Left lung (tissue), 10 donors: Measurements from ENCODE around the gene SPNS1. TPM values are rescaled to one million over a fixed set of nuclear protein-coding genes. Genes with fewer than 3 reads are reported as not detected.
A peak's percentile ranks its signal among the peaks of the same experiment; 100 is the strongest.

Experiments
- ATAC-seq: fragments of 200-7000 bp; cut with Tn5 transposase; one replicate; pipeline ENCODE4 v1.9.1; 2020; ENCODE audit warnings: moderate library complexity
- DNase-seq, 4 donors: peaks; one replicate each; pipeline ENCODE4 v3.0.0-alpha.2; 2013 to 2020
- H3K27ac ChIP-seq, 2 donors: fragments of 200-600 bp; sonication (generic) in 1 of 2; one replicate each; pipeline versions ENCODE4 v1.5.0 to v1.8.0; 2020 to 2021
- H3K27me3 ChIP-seq, 2 donors: fragments of 200-600 bp; sonication (generic) in 1 of 2; one replicate each; pipeline versions ENCODE4 v1.5.0 to v1.8.0; 2020 to 2021
- H3K36me3 ChIP-seq, 2 donors: fragments of 200-600 bp; sonication (generic) in 1 of 2; one replicate each; pipeline versions ENCODE4 v1.5.0 to v1.8.0; 2020 to 2021
- H3K4me1 ChIP-seq, 2 donors: fragments of 200-600 bp; one replicate each; pipeline ENCODE4 v1.8.0; 2021
- H3K4me3 ChIP-seq, 2 donors: fragments of 200-600 bp; sonication (generic) in 1 of 2; one replicate each; pipeline versions ENCODE4 v1.5.0 to v1.8.0; 2020 to 2021; ENCODE audit warnings: mild to moderate bottlenecking in 1 of 2
- H3K9me3 ChIP-seq, 2 donors: fragments of 200-600 bp; sonication (generic) in 1 of 2; one replicate each; pipeline versions ENCODE4 v1.5.0 to v1.8.0; 2020 to 2021
- CTCF ChIP-seq, 2 donors: fragments of 200-600 bp; sonication (generic) in 1 of 2; IDR thresholded peaks; one replicate each; pipeline versions ENCODE4 v1.5.0 to v1.8.0; 2021; ENCODE audit warnings: antibody characterized with exemption in 2 of 2
- intact Hi-C, 2 donors: fragments of 100-400 bp; cut with DNase I; formaldehyde crosslinking; loops; one replicate each; pipeline versions ENCODE4 v1.11.2 to v1.14.2; 2022
- polyA plus RNA-seq, 6 donors: library from polyadenylated mRNA; unstranded; fragments of 120-200 nt; gene quantifications; one replicate each; pipeline ENCODE4 v1.2.1, GENCODE V29; 2013; ENCODE audit not compliant: insufficient read length in 6 of 6
- total RNA-seq, 2 donors: library from RNA; stranded (reverse); fragmentation: NEBNext Ultra II Directional; extraction: Animal tissue kit (Norgen Biotek cat#: 25700); gene quantifications; one replicate each; pipeline ENCODE4 v1.2.1, GENCODE V29; 2021
- donor health status: DM: no; HTN: yes; CAD: no.
- donor health status: DM: no; HTN: no; CAD: no.

Gene SPNS1
- total and polyA plus RNA-seq, 8 donors: 27.3 to 61.5 (median 32.7) TPM

- no peak for ATAC-seq
- H3K27me3 ChIP-seq: no peaks in the 10 kb centered on the region
- intact Hi-C loops: no loop called here
- peaks cover 8 to 22% of the 10 kb centered on the region in 2 donors for H3K4me1 ChIP-seq
- H3K4me3 ChIP-seq: peak overlapping the region; percentile 93 to 99
- no peak for TF ChIP-seq CTCF (IDR thresholded peaks at IDR 0.05)
- H3K9me3 ChIP-seq: no peaks in the 10 kb centered on the region
- peak in 2 of 4 donors; percentile 41 to 46 for DNase-seq
- peaks cover 0 to 36% of the 10 kb centered on the region in 2 donors for H3K36me3 ChIP-seq
- H3K27ac ChIP-seq: peak overlapping the region in 1 of 2 donors; percentile 86
These were observed 23.1 kb upstream of the SPNS1 start for GRCh38 chr16:28951410-28951943.

GRCh38 chr16:28958216-28958615 is 16.4 kb upstream of the SPNS1 start:
- ATAC-seq (no peak), DNase-seq (peak in 1 of 4 donors; percentile 5)
- no peaks in the 10 kb centered on the region for H3K27me3 ChIP-seq
- no peak overlapping the region for H3K4me3 ChIP-seq
- H3K4me1 ChIP-seq: no peaks in the 10 kb centered on the region
- no peaks in the 10 kb centered on the region for H3K9me3 ChIP-seq
- H3K27ac ChIP-seq: no peak overlapping the region
- H3K36me3 ChIP-seq: peaks cover 0 to 99% of the 10 kb centered on the region in 2 donors
- no peak for TF ChIP-seq CTCF (IDR thresholded peaks at IDR 0.05)
- intact Hi-C loops: no loop called here

DNA sequence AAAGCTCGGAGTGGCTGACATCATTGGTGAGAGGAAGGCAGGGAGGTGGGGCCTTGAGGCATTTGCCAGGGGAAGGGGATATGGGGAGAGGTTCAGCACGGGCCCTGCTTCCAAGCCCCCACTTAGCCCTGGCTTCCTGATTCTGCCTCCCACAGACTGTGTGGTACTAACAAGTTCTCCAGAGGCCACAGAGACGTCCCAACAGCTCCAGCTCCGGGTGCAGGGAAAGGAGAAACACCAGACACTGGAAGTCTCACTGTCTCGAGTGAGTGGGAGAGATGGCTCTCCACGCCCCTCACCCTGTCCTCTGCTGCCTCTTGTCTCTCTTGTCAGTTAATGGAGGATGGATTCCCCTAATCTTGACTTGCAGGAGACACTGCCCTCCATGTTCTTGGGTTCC is 15.7 kb upstream of the SPNS1 start:
- Histone ChIP-seq H3K9me3 (no peaks in the 10 kb centered on the region), H3K4me1 (no peaks in the 10 kb centered on the region), H3K4me3 (no peak overlapping the region), H3K27me3 (no peaks in the 10 kb centered on the region), H3K36me3 (peaks cover 0 to 99% of the 10 kb centered on the region in 2 donors), H3K27ac (no peak overlapping the region)
- ATAC-seq (no peak), DNase-seq (peak in 1 of 4 donors; percentile 25)
- intact Hi-C loops: no loop called here
- no peak for TF ChIP-seq CTCF (IDR thresholded peaks at IDR 0.05)

DNA sequence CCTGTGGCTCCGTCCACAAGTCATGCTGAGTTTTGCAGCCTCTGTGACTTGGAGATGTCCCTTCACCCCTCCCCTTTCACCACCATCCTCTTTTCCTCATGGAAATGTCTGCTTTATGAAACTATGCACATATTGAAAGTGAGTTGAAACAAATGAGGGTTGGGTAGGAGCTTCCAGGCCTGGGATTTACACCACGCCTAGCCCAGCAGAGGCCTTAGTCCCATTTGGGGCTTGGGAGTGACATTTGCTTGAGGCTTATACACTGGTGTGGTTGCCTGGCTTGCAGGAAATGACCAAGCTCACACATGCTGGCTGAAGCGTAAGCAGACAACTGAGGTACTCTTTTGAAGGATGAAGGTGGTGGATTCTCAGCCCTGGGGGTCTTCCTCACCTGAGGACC is 10.5 kb upstream of the SPNS1 start:
- Histone ChIP-seq H3K9me3 (no peaks in the 10 kb centered on the region), H3K4me1 (no peaks in the 10 kb centered on the region), H3K4me3 (no peak overlapping the region), H3K27ac (no peak overlapping the region), H3K36me3 (peaks cover 0 to 71% of the 10 kb centered on the region in 2 donors), H3K27me3 (no peaks in the 10 kb centered on the region)
- no peak for ATAC-seq
- DNase-seq: peak in 1 of 4 donors; percentile 0
- no peak for TF ChIP-seq CTCF (IDR thresholded peaks at IDR 0.05)
- intact Hi-C loops: no loop called here

DNA sequence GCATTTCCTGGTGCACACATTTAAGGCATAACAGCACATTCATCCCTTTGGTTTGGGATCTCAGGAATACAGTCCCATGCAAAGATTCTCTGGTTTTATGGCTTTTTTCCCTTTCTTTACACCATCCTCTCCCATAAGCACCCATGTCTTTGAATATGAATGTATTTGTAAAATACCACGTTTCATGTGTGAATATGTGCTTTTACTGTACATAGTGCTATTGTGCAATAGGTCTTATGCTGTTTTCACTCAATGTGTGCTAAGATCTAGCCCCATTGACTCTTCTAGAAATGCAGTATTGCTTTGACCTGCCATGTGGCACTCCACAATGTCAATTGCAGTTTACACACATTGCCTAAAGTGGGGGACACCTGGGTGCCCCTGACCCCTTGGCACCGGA is 10.1 kb upstream of the SPNS1 start:
- ATAC-seq (no peak), DNase-seq (no peak)
- Histone ChIP-seq H3K4me3 (no peak overlapping the region), H3K9me3 (no peaks in the 10 kb centered on the region), H3K36me3 (peaks cover 0 to 67% of the 10 kb centered on the region in 2 donors), H3K27ac (no peak overlapping the region), H3K4me1 (no peaks in the 10 kb centered on the region), H3K27me3 (no peaks in the 10 kb centered on the region)
- TF ChIP-seq CTCF (IDR thresholded peaks at IDR 0.05): no peak
- intact Hi-C loops: no loop called here
